SK-N-SH (cell line): ENCODE measurements around the gene RABL6. TPM values are rescaled to one million over a fixed set of nuclear protein-coding genes. Genes with fewer than 3 reads are reported as not detected.

Source experiments
- CTCF ChIA-PET: fragments of 300-600, 350-600 bp; formaldehyde crosslinking; extraction: SDS; loops from one replicate; lab custom pipeline; 2021; lab: Yijun Ruan, JAX
- POLR2A ChIA-PET: fragments of 350-600 bp; sonication (Branson Sonifier 250); formaldehyde crosslinking; extraction: SDS; loops from one replicate; lab custom pipeline; 2020; ENCODE audit warnings: antibody characterized with exemption, inconsistent platforms; lab: Yijun Ruan, JAX
- DNase-seq: peaks from one replicate; pipeline ENCODE4 v3.0.0; 2012
- H2AFZ ChIP-seq: fragments of 200-600 bp; sonication (generic); 2 replicates; pipeline ENCODE4 v1.8.1; 2016; ENCODE audit warnings: antibody characterized with exemption, mild to moderate bottlenecking, low read depth
- H3F3A ChIP-seq: fragments of 200-600 bp; sonication (generic); replicated peaks from 2 replicates; pipeline ENCODE3; 2016; ENCODE audit warnings: antibody characterized with exemption, mild to moderate bottlenecking; ENCODE audit not compliant: insufficient read depth
- H3K27ac ChIP-seq, 2 experiments: fragments of 200-500 bp in 1 of 2; fragments of 200-600 bp in 1 of 2; sonication (Bioruptor generic) in 1 of 2; sonication (generic), shearing (Covaris generic) in 1 of 2; 2 replicates each; pipeline versions ENCODE4 v1.5.1 to v1.6.1; 2014 to 2016; ENCODE audit warnings: low read depth in 2 of 2, inconsistent platforms in 1 of 2, low read length in 1 of 2, mild to moderate bottlenecking in 1 of 2, mixed read lengths in 1 of 2
- H3K27me3 ChIP-seq: fragments of 200-600 bp; sonication (generic), shearing (Covaris generic); 2 replicates; pipeline ENCODE4 v1.6.1; 2016; ENCODE audit warnings: mixed run types; ENCODE audit not compliant: insufficient read depth
- H3K36me3 ChIP-seq, 2 experiments: fragments of 200-500 bp in 1 of 2; fragments of 200-600 bp in 1 of 2; sonication (Bioruptor generic) in 1 of 2; sonication (generic) in 1 of 2; replicated peaks in 1 of 2; 2 replicates each; pipeline versions ENCODE3 to v1.5.1; 2014 to 2016; ENCODE audit warnings: low read length in 1 of 2, mild to moderate bottlenecking in 1 of 2; ENCODE audit not compliant: insufficient read depth in 2 of 2, control insufficient read depth in 1 of 2
- H3K4me1 ChIP-seq, 2 experiments: fragments of 200-500 bp in 1 of 2; fragments of 200-600 bp in 1 of 2; sonication (Bioruptor generic) in 1 of 2; sonication (generic), shearing (Covaris generic) in 1 of 2; 2 replicates each; pipeline versions ENCODE4 v1.5.1 to v1.6.1; 2014 to 2016; ENCODE audit warnings: low read depth in 1 of 2, low read length in 1 of 2, mixed run types in 1 of 2; ENCODE audit not compliant: insufficient read depth in 2 of 2, control insufficient read depth in 1 of 2
- H3K4me2 ChIP-seq: fragments of 200-600 bp; sonication (generic), shearing (Covaris generic); 2 replicates; pipeline ENCODE4 v1.6.1; 2017; ENCODE audit warnings: mixed run types
- H3K4me3 ChIP-seq, 2 experiments: fragments of 200-500 bp in 1 of 2; fragments of 200-600 bp in 1 of 2; sonication (Bioruptor generic) in 1 of 2; sonication (generic), shearing (Covaris generic) in 1 of 2; 2 replicates each; pipeline versions ENCODE4 v1.5.1 to v1.8.1; 2014 to 2016; ENCODE audit warnings: low read depth in 2 of 2, inconsistent platforms in 1 of 2, low read length in 1 of 2, mild to moderate bottlenecking in 1 of 2, mixed read lengths in 1 of 2, moderate library complexity in 1 of 2
- H3K79me2 ChIP-seq: fragments of 200-600 bp; sonication (generic); 2 replicates; pipeline ENCODE4 v1.8.1; 2017; ENCODE audit warnings: mild to moderate bottlenecking; ENCODE audit not compliant: insufficient read depth
- H3K9ac ChIP-seq: fragments of 200-600 bp; sonication (generic); 2 replicates; pipeline ENCODE4 v1.6.1; 2017; ENCODE audit warnings: mixed run types
- H3K9me2 ChIP-seq: fragments of 200-600 bp; sonication (generic); 2 replicates; pipeline ENCODE4 v1.6.1; 2017; ENCODE audit warnings: mixed run types
- H3K9me3 ChIP-seq: fragments of 200-600 bp; sonication (generic); 2 replicates; pipeline ENCODE4 v1.6.1; 2017; ENCODE audit warnings: mixed run types, mild to moderate bottlenecking, moderate library complexity
- H4K20me1 ChIP-seq: fragments of 200-600 bp; sonication (generic); 2 replicates; pipeline ENCODE4 v1.6.1; 2017; ENCODE audit warnings: mild to moderate bottlenecking, mixed run types; ENCODE audit not compliant: insufficient read depth
- CHD2 ChIP-seq: fragments of 150-350 bp; IDR thresholded peaks from 2 replicates; pipeline ENCODE4 v1.6.1; 2018; ENCODE audit warnings: low read length; ENCODE audit not compliant: partially characterized antibody
- ELF1 ChIP-seq: IDR thresholded peaks from 2 replicates; pipeline ENCODE4 v1.4.0; 2012
- EZH2phosphoT487 ChIP-seq: fragments of 200-600 bp; sonication (generic); IDR thresholded peaks from 2 replicates; pipeline ENCODE4 v1.6.1; 2017; ENCODE audit warnings: low read depth, mixed run types, mild to moderate bottlenecking, antibody characterized with exemption, moderate library complexity, borderline replicate concordance
- FOSL2 ChIP-seq: IDR thresholded peaks from 2 replicates; pipeline ENCODE4 v1.4.0; 2012; ENCODE audit warnings: low read depth, mild to moderate bottlenecking, moderate library complexity, borderline replicate concordance
- FOXM1 ChIP-seq: IDR thresholded peaks from 2 replicates; pipeline ENCODE4 v1.4.0; 2012; ENCODE audit warnings: low read depth, mild to moderate bottlenecking
- RCOR1 ChIP-seq: fragments of 150-350 bp; IDR thresholded peaks from 2 replicates; pipeline ENCODE4 v1.6.1; 2017; ENCODE audit warnings: antibody characterized with exemption, low read length
- RFX5 ChIP-seq: IDR thresholded peaks from 2 replicates; pipeline ENCODE4 v1.6.1; 2012; ENCODE audit warnings: mild to moderate bottlenecking, improper control_type of control experiment, low read length
- RXRA ChIP-seq: IDR thresholded peaks from 2 replicates; pipeline ENCODE4 v1.4.0; 2012; ENCODE audit warnings: low read depth, mild to moderate bottlenecking, borderline replicate concordance
- SIN3A ChIP-seq: IDR thresholded peaks from 2 replicates; pipeline ENCODE4 v1.6.1; 2012; ENCODE audit warnings: low read depth, mild to moderate bottlenecking, low read length, moderate library complexity, borderline replicate concordance
- SMC3 ChIP-seq: IDR thresholded peaks from 2 replicates; pipeline ENCODE4 v1.6.1; 2012; ENCODE audit warnings: low read depth, low read length, improper control_type of control experiment
- TAF1 ChIP-seq: IDR thresholded peaks from 2 replicates; pipeline ENCODE4 v1.6.1; 2012; ENCODE audit warnings: low read depth, mild to moderate bottlenecking, low read length, moderate library complexity, borderline replicate concordance
- TCF12 ChIP-seq: IDR thresholded peaks from 2 replicates; pipeline ENCODE4 v1.4.0; 2012
- USF1 ChIP-seq: IDR thresholded peaks from 2 replicates; pipeline ENCODE4 v1.4.0; 2012; ENCODE audit warnings: low read depth, borderline replicate concordance
- ZBTB33 ChIP-seq: IDR thresholded peaks from 2 replicates; pipeline ENCODE4 v1.4.0; 2012; ENCODE audit warnings: low read depth, borderline replicate concordance
- WGBS: methylation state at CpG from one replicate; pipeline ENCODE4 v1.1.6; 2017; ENCODE audit warnings: low lambda C conversion rate; 5-methylcytosine and 5-hydroxymethylcytosine counted together
- polyA plus RNA-seq, 3 experiments: library from polyadenylated mRNA; depleted of rRNA; stranded (reverse); fragments of >200 nt; gene quantifications; 2 replicates each; pipeline ENCODE4 v1.2.3, GENCODE V29; 2012
- TF ChIP-seq, protein P1 (sequence below): IDR thresholded peaks from 2 replicates; pipeline ENCODE4 v1.6.1; 2012; ENCODE audit warnings: mild to moderate bottlenecking, low read depth, low read length, moderate library complexity

RABL6 gene
- polyA plus RNA-seq, 1 of the 3 experiments (the other 2 are of a cell fraction): 43.6 TPM

GRCh38 chr9:136854113-136854841, 46.5 kb downstream of the RABL6 start (continued):
- TF ChIP-seq, protein P1, sequence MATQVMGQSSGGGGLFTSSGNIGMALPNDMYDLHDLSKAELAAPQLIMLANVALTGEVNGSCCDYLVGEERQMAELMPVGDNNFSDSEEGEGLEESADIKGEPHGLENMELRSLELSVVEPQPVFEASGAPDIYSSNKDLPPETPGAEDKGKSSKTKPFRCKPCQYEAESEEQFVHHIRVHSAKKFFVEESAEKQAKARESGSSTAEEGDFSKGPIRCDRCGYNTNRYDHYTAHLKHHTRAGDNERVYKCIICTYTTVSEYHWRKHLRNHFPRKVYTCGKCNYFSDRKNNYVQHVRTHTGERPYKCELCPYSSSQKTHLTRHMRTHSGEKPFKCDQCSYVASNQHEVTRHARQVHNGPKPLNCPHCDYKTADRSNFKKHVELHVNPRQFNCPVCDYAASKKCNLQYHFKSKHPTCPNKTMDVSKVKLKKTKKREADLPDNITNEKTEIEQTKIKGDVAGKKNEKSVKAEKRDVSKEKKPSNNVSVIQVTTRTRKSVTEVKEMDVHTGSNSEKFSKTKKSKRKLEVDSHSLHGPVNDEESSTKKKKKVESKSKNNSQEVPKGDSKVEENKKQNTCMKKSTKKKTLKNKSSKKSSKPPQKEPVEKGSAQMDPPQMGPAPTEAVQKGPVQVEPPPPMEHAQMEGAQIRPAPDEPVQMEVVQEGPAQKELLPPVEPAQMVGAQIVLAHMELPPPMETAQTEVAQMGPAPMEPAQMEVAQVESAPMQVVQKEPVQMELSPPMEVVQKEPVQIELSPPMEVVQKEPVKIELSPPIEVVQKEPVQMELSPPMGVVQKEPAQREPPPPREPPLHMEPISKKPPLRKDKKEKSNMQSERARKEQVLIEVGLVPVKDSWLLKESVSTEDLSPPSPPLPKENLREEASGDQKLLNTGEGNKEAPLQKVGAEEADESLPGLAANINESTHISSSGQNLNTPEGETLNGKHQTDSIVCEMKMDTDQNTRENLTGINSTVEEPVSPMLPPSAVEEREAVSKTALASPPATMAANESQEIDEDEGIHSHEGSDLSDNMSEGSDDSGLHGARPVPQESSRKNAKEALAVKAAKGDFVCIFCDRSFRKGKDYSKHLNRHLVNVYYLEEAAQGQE: no peak
- no peak for TF ChIP-seq FOSL2

DNA sequence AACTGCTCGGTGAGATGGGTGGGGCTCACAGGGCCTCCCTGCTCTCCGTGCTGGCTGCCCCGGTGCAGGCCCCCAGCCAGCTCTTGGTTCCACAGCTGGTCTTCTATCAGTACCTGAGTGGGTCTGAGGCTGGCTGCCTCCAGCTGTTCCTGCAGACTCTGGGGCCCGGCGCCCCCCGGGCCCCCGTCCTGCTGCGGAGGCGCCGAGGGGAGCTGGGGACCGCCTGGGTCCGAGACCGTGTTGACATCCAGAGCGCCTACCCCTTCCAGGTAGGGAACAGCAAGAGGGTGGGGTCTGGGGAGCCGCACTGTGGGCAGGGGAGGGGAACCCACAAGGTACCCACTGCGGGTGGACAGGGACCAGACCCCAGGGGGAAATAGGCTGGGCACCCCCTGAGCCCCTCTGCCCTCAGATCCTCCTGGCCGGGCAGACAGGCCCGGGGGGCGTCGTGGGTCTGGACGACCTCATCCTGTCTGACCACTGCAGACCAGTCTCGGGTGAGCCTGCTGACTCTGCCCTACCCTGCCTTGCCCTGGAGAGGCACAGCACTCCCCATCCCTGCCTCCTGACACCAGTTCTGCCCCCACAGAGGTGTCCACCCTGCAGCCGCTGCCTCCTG, 47.2 kb downstream of the RABL6 start:
- H3K4me2 ChIP-seq: no peak overlapping the region
- no peak overlapping the region for H3K27ac ChIP-seq
- H2AFZ ChIP-seq: no peak overlapping the region
- 94% methylated on average over 11 of the region's 23 CpGs for WGBS
- H3K4me1 ChIP-seq: peaks cover 4 to 23% of the 10 kb centered on the region in 2 experiments; a peak in 3 of 4 replicates
- H3K79me2 ChIP-seq: peaks cover 12% of the 10 kb centered on the region; the same call in 1 of the 2 replicates
- ChIA-PET CTCF (interaction anchor here (2.2 kb wide), 1 partner anchor 12 kb away, joined by 9 read pairs; the partner anchor contains the start of gene AJM1), POLR2A (no interaction called here)
- no peak overlapping the region for H3K9ac ChIP-seq
- no peak for DNase-seq
- no peaks in the 10 kb centered on the region; the same call in 1 of the 2 replicates for H4K20me1 ChIP-seq
- H3K36me3 ChIP-seq: peaks cover 0 to 11% of the 10 kb centered on the region in 2 experiments
- no peaks in the 10 kb centered on the region for H3K9me3 ChIP-seq
- no peaks in the 10 kb centered on the region for H3F3A ChIP-seq
- H3K4me3 ChIP-seq: no peak overlapping the region
- no peaks in the 10 kb centered on the region for H3K9me2 ChIP-seq
- no peaks in the 10 kb centered on the region for H3K27me3 ChIP-seq
- TF ChIP-seq ELF1 (no peak), CHD2 (no peak)
- TF ChIP-seq, all 33 proteins: peak for 0

- Histone ChIP-seq H3K9me3 (no peaks in the 10 kb centered on the region), H2AFZ (no peak overlapping the region), H3K4me1 (peaks cover 3 to 16% of the 10 kb centered on the region in 2 experiments; a peak in 3 of 4 replicates), H3K4me3 (no peak overlapping the region), H3F3A (no peaks in the 10 kb centered on the region), H3K9me2 (no peaks in the 10 kb centered on the region), H4K20me1 (no peaks in the 10 kb centered on the region), H3K9ac (no peak overlapping the region), H3K79me2 (0 out of 2 replicates have a peak, but pooled peaks cover 6% of the 10 kb centered on the region), H3K27ac (no peak overlapping the region), H3K27me3 (no peaks in the 10 kb centered on the region), H3K4me2 (no peak overlapping the region), H3K36me3 (peaks cover 0 to 12% of the 10 kb centered on the region in 2 experiments)
- CTCF ChIA-PET: interaction anchor here (1.4 to 2.2 kb wide), 2 partner anchors 13 kb away, joined by 4 to 9 read pairs; partner anchors contain the start of gene AJM1
- no peak for DNase-seq
- POLR2A ChIA-PET: no interaction called here
- WGBS: 93% methylated on average over 3 of the region's 26 CpGs
- no peak for TF ChIP-seq RFX5
- TF ChIP-seq ZBTB33: no peak
- no peak for TF ChIP-seq RCOR1
- TF ChIP-seq EZH2phosphoT487: no peak
- TF ChIP-seq SIN3A: no peak
- TF ChIP-seq SMC3: no peak
- TF ChIP-seq TAF1: no peak
- no peak for TF ChIP-seq RXRA
- no peak for TF ChIP-seq ELF1
- TF ChIP-seq FOXM1: no peak
- TF ChIP-seq TCF12: no peak
- no peak for TF ChIP-seq USF1
Measured at GRCh38 chr9:136855461-136856078, 47.8 kb downstream of the RABL6 start.
